ENCODE results near the gene BID.

Gene BID

GRCh38 chr22:17732251-17732854 is 41.9 kb downstream of the BID start:
- no peak for DNase-seq

GRCh38 chr22:17729561-17729960 is 44.7 kb downstream of the BID start:
- DNase-seq, result no peak

GRCh38 chr22:17728786-17729185 is 45.5 kb downstream of the BID start:
- no peak for DNase-seq

GRCh38 chr22:17726928-17727897 is 47.1 kb downstream of the BID start:
- DNase-seq, result no peak

GRCh38 chr22:17726006-17726927 is 48.0 kb downstream of the BID start:
- DNase-seq, result no peak

- DNase-seq, result no peak
Measured at GRCh38 chr22:17725500-17725796, 48.8 kb downstream of the BID start.

GRCh38 chr22:17724678-17725499 is 49.4 kb downstream of the BID start:
- DNase-seq, result no peak

GRCh38 chr22:17724241-17724640 is 50.0 kb downstream of the BID start:
- DNase-seq, result no peak

- no peak for DNase-seq
Measured at GRCh38 chr22:17719911-17720310, 54.4 kb downstream of the BID start.

- DNase-seq, result no peak
Measured at GRCh38 chr22:17717708-17718107, 56.6 kb downstream of the BID start.

- no peak for DNase-seq
Measured at GRCh38 chr22:17716529-17716928, 57.7 kb downstream of the BID start.

GRCh38 chr22:17712441-17712840 is 61.8 kb downstream of the BID start:
- no peak for DNase-seq

- DNase-seq, result no peak
Measured at GRCh38 chr22:17710023-17710422, 64.2 kb downstream of the BID start.

GRCh38 chr22:17707526-17707925 is 66.7 kb downstream of the BID start:
- no peak for DNase-seq

- DNase-seq, result no peak
Measured at GRCh38 chr22:17706947-17707346, 67.3 kb downstream of the BID start.

GRCh38 chr22:17705951-17706900 is 68.0 kb downstream of the BID start:
- no peak for DNase-seq

GRCh38 chr22:17705546-17705945 is 68.7 kb downstream of the BID start:
- no peak for DNase-seq

GRCh38 chr22:17703811-17704210 is 70.5 kb downstream of the BID start:
- no peak for DNase-seq

- no peak for DNase-seq
Measured at GRCh38 chr22:17700778-17701177, 73.5 kb downstream of the BID start.

GRCh38 chr22:17699696-17700340 is 74.5 kb downstream of the BID start:
- no peak for DNase-seq

- DNase-seq, result no peak
Measured at GRCh38 chr22:17698948-17699347, 75.3 kb downstream of the BID start.
